ENCODE results near the gene ZPR1. TPM values are rescaled to one million over a fixed set of nuclear protein-coding genes. Genes with fewer than 3 reads are reported as not detected.
"Not testable (repeated sequence)": the region's sequence is repeated elsewhere in the genome, so short reads cannot be mapped to it uniquely, and the experiment has no call there.

ZPR1 gene
- total RNA-seq, 3 donors from 2014 or later = 28.5 to 34.6 (median 33.4) TPM

GRCh38 chr11:116774661-116775060 lies 13.2 kb downstream of the ZPR1 start:
- no peak for TF ChIP-seq CTCF (IDR thresholded peaks at IDR 0.05)
- H3K9me3 ChIP-seq = no peaks in the 10 kb centered on the region
- H3K36me3 ChIP-seq (ENCODE audit: low read depth) = peaks cover 6% of the 10 kb centered on the region
- ATAC-seq = no peak
- intact Hi-C loops (cut with DNase I, micrococcal nuclease) = no loop called here
- no peak overlapping the region for H3K4me3 ChIP-seq
- no peak for DNase-seq
- peaks cover 12% of the 10 kb centered on the region for H3K4me1 ChIP-seq (ENCODE audit: low read depth)

GRCh38 chr11:116773203-116774097 lies 14.4 kb downstream of the ZPR1 start:
- DNase-seq (no peak), ATAC-seq (peak; percentile 56)
- peaks cover 5% of the 10 kb centered on the region for H3K36me3 ChIP-seq (ENCODE audit: low read depth)
- no peaks in the 10 kb centered on the region for H3K9me3 ChIP-seq
- intact Hi-C loops (cut with DNase I, micrococcal nuclease) = no loop called here
- no peak for TF ChIP-seq CTCF (IDR thresholded peaks at IDR 0.05)
- H3K4me3 ChIP-seq = peak overlapping the region; percentile 74
- H3K4me1 ChIP-seq (ENCODE audit: low read depth) = peaks cover 12% of the 10 kb centered on the region

- ATAC-seq (peak; percentile 98), DNase-seq (peak; percentile 94 to 97 (median 96))
- Histone ChIP-seq H3K4me1 (ENCODE audit: low read depth) (peaks cover 12% of the 10 kb centered on the region), H3K36me3 (ENCODE audit: low read depth) (no peaks in the 10 kb centered on the region), H3K9me3 (no peaks in the 10 kb centered on the region), H3K4me3 (peak within 1 kb of the TSS; percentile 74)
- TF ChIP-seq CTCF (IDR thresholded peaks at IDR 0.05) = no peak
- intact Hi-C loops (cut with DNase I, micrococcal nuclease) = no loop called here
Measured at GRCh38 chr11:116772443-116773202, 15.2 kb downstream of the ZPR1 start, which contains the start of gene BUD13. BUD13 (minus strand) TSS chr11:116772987; CDS start chr11:116772964, 23 bp downstream.

GRCh38 chr11:116771935-116772334 lies 15.9 kb downstream of the ZPR1 start:
- H3K4me1 ChIP-seq (ENCODE audit: low read depth) = peaks cover 12% of the 10 kb centered on the region
- intact Hi-C loops (cut with DNase I, micrococcal nuclease) = no loop called here
- no peak for TF ChIP-seq CTCF (IDR thresholded peaks at IDR 0.05)
- no peaks in the 10 kb centered on the region for H3K9me3 ChIP-seq
- no peaks in the 10 kb centered on the region for H3K36me3 ChIP-seq (ENCODE audit: low read depth)
- ATAC-seq (no peak), DNase-seq (no peak)
- H3K4me3 ChIP-seq = peak overlapping the region; percentile 74

GRCh38 chr11:116762132-116762531 lies 25.7 kb downstream of the ZPR1 start:
- intact Hi-C loops (cut with DNase I, micrococcal nuclease) = no loop called here
- no peaks in the 10 kb centered on the region for H3K36me3 ChIP-seq (ENCODE audit: low read depth)
- H3K4me3 ChIP-seq = no peak overlapping the region
- TF ChIP-seq CTCF (IDR thresholded peaks at IDR 0.05) = no peak
- H3K4me1 ChIP-seq (ENCODE audit: low read depth) = no peaks in the 10 kb centered on the region
- DNase-seq = no peak
- H3K9me3 ChIP-seq = no peaks in the 10 kb centered on the region
- ATAC-seq = no peak

GRCh38 chr11:116756044-116756443 lies 31.8 kb downstream of the ZPR1 start:
- H3K4me1 ChIP-seq (ENCODE audit: low read depth); DNase-seq; intact Hi-C loops (cut with DNase I, micrococcal nuclease); H3K9me3 ChIP-seq; ATAC-seq; H3K4me3 ChIP-seq; H3K36me3 ChIP-seq (ENCODE audit: low read depth): not testable (repeated sequence)

All from mucosa of descending colon (tissue), 3 donors.